A673 (cell line): ENCODE results near the gene IFI16.

Experiments
- CTCF ChIP-seq: fragments of 300-800, 200-600 bp; sonication (generic); conservative IDR thresholded peaks from 2 replicates; pipeline ENCODE4 v1.5.1; 2017; ENCODE audit warnings: low read depth, mild to moderate bottlenecking, antibody characterized with exemption, low read length, moderate library complexity, mixed read lengths
- EZH2 ChIP-seq: fragments of 200-600 bp; sonication (generic); IDR thresholded peaks from 2 replicates; pipeline ENCODE4 v1.6.1; 2017; ENCODE audit warnings: borderline replicate concordance, low read depth, mild to moderate bottlenecking, mixed read lengths, antibody characterized with exemption, low read length; ENCODE audit not compliant: poor library complexity, severe bottlenecking

DNA sequence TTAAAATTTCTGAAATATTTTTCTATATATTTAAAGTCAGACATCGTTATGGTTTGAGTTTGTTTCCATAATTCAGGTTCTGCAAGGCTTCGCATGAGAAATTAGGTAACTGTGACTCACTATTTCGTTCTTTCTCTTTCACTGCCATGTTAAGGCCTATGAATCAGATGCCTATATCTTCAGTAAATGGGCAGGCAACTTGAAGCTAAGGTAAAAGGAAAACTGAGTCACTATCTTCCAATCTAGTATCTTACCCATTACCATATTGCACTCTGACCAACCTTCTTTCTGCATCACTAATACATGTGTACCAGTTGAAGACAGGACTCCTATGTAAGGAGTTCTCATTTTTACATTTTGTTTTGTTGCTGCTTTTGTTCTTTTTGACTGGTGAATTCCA is 40.5 kb upstream of the IFI16 start:
- TF ChIP-seq CTCF (no peak), EZH2 (no peak)
